Type B pancreatic cell (in vitro differentiated cells): ENCODE results near the gene IFT22. TPM values are rescaled to one million over a fixed set of nuclear protein-coding genes. Genes with fewer than 3 reads are reported as not detected.
A peak's percentile ranks its signal among the peaks of the same experiment; 100 is the strongest.

Experiments used
- DNase-seq: peaks from one replicate; pipeline ENCODE4 v3.0.0; 2021; ENCODE audit warnings: mixed read lengths; ENCODE audit not compliant: unreplicated experiment; ENCODE audit errors: extremely low spot score
- H3K27ac Mint-ChIP-seq: 2 replicates; pipeline ENCODE4 v1.8.0; 2021; ENCODE audit warnings: mild to moderate bottlenecking, mixed read lengths
- H3K27me3 Mint-ChIP-seq: 2 replicates; pipeline ENCODE4 v1.8.0; 2021; ENCODE audit warnings: mixed read lengths
- H3K36me3 Mint-ChIP-seq: 2 replicates; pipeline ENCODE4 v1.8.0; 2021; ENCODE audit warnings: mixed read lengths
- H3K4me1 Mint-ChIP-seq: one replicate; pipeline ENCODE4 v1.8.0; 2021; ENCODE audit warnings: mixed read lengths; ENCODE audit not compliant: unreplicated experiment
- H3K4me3 Mint-ChIP-seq: 2 replicates; pipeline ENCODE4 v1.8.0; 2021; ENCODE audit warnings: mild to moderate bottlenecking, mixed read lengths
- H3K9me3 Mint-ChIP-seq: 2 replicates; pipeline ENCODE4 v1.8.0; 2021; ENCODE audit warnings: mixed read lengths
- total RNA-seq: library from RNA; stranded (reverse); gene quantifications from 2 replicates; pipeline ENCODE4 v1.2.1, GENCODE V29; 2021; ENCODE audit warnings: low replicate concordance
- TF ChIP-seq, protein P1 (sequence below): fragments of 200-600 bp; sonication (generic); conservative IDR thresholded peaks from 2 replicates; pipeline ENCODE4 v1.5.0; 2021; ENCODE audit warnings: antibody characterized with exemption, mild to moderate bottlenecking

The IFT22 gene
- total RNA-seq, 1 donor from 2014 or later, result 48.1 TPM

DNA sequence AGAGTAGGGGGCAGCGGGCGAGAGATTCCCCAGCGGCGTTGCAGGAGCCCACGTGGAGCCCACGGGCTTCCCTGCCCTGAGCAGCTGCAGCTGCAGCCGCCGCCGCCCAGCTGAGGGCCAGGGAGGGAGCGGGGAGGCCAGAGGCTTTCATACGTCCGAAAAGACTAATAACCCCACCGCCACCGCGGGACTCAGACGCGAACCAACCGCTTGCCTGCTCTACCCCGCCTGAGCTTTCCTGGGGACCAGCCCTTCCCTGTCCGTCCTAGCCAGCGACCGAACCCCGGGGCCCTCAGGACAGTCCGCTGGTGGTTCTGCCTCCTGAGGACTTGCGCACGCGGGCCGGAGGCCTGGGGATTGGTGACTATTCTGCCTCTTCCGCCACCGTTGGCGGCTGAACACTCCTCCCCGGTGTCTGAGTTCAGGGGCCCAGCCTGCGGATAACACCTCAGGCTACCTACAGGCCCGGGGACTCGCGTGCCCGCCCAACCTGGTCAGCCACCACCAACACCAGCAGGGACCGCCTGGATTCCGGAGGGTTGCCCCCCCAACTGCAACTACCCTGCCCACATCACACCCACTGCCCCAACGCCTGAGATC lies 18.4 kb downstream of the IFT22 start:
- Mint-ChIP-seq H3K27ac (no peak overlapping the region), H3K36me3 (peaks cover 9% of the 10 kb centered on the region), H3K9me3 (peaks cover 18% of the 10 kb centered on the region), H3K4me1 (peaks cover 4% of the 10 kb centered on the region), H3K4me3 (peak overlapping the region; percentile 18), H3K27me3 (peaks cover 62% of the 10 kb centered on the region)
- TF ChIP-seq, protein P1, sequence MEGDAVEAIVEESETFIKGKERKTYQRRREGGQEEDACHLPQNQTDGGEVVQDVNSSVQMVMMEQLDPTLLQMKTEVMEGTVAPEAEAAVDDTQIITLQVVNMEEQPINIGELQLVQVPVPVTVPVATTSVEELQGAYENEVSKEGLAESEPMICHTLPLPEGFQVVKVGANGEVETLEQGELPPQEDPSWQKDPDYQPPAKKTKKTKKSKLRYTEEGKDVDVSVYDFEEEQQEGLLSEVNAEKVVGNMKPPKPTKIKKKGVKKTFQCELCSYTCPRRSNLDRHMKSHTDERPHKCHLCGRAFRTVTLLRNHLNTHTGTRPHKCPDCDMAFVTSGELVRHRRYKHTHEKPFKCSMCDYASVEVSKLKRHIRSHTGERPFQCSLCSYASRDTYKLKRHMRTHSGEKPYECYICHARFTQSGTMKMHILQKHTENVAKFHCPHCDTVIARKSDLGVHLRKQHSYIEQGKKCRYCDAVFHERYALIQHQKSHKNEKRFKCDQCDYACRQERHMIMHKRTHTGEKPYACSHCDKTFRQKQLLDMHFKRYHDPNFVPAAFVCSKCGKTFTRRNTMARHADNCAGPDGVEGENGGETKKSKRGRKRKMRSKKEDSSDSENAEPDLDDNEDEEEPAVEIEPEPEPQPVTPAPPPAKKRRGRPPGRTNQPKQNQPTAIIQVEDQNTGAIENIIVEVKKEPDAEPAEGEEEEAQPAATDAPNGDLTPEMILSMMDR, result no peak
- DNase-seq, result no peak

DNA sequence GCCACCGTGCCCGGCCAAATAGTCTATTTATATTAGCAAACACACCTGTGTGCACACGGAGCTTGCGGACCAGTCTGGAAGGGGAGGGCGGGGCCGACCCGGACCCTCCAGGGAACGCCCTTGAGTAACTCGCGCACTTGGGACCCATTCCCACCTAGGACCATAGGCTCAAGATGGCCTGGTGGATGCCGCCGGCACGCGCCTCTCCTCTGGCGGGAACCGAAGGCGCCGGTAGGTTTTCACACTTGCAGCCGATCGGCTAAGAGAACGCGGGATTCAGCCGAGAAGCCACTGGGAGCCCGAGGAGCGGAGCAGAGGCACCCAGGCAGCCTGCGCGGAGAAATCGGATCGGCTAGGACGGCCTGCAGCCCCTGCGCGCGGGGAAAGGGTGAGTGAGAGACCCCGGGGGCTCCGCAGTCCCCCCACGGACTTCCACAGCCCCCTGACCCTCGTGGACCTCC lies 18.9 kb downstream of the IFT22 start:
- TF ChIP-seq, protein P1, result no peak
- H3K4me1 Mint-ChIP-seq, result no peaks in the 10 kb centered on the region
- peaks cover 62% of the 10 kb centered on the region for H3K27me3 Mint-ChIP-seq
- no peak overlapping the region for H3K27ac Mint-ChIP-seq
- peaks cover 18% of the 10 kb centered on the region for H3K9me3 Mint-ChIP-seq
- DNase-seq, result no peak
- H3K4me3 Mint-ChIP-seq, result peak overlapping the region; percentile 47
- H3K36me3 Mint-ChIP-seq, result peaks cover 9% of the 10 kb centered on the region

DNA sequence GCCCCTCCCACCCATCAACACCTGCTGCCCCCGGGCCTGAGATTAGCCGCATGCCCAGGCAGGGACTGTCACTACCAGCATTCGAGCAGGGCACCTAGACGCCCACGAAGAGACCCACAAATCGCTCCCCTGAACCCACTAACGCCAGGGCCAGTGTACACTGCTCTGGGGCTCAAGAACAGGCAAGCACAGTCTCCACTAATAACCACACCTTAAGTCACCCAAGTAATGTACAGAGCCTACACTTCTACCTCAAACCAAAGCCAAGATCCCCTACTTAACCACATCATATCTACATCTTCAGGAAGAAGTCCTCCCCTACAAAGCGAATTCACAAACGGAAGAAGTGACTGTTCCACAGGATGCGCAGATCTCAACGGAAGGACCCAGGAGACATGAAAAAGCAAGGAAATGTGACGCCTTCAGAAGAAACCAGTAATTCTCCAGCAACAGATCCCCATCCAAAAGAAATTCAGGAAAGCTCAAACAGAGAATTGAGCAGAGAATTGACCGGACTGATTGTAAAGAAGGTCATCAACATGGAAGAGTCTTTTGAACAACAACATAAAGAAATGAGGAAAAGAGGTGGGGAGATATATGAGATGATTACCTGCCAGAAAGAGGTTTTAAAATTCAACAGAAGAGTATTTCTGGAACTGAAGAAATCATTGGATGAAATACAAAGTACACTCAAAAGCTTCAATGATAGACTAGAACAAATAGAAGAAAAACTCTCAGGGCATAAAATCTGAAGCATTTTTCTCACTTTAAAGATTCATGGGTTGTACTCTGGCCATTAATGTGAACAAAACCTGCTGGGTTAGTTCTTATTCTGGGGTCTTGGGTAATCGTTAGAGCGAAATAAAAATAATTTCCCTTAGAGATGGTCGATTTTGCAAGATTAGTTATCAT lies 20.9 kb downstream of the IFT22 start:
- no peak overlapping the region for H3K27ac Mint-ChIP-seq
- TF ChIP-seq, protein P1, result no peak
- peak overlapping the region; percentile 0 for H3K4me3 Mint-ChIP-seq
- peaks cover 18% of the 10 kb centered on the region for H3K9me3 Mint-ChIP-seq
- no peaks in the 10 kb centered on the region for H3K4me1 Mint-ChIP-seq
- peaks cover 65% of the 10 kb centered on the region for H3K27me3 Mint-ChIP-seq
- peaks cover 9% of the 10 kb centered on the region for H3K36me3 Mint-ChIP-seq
- DNase-seq, result no peak

DNA sequence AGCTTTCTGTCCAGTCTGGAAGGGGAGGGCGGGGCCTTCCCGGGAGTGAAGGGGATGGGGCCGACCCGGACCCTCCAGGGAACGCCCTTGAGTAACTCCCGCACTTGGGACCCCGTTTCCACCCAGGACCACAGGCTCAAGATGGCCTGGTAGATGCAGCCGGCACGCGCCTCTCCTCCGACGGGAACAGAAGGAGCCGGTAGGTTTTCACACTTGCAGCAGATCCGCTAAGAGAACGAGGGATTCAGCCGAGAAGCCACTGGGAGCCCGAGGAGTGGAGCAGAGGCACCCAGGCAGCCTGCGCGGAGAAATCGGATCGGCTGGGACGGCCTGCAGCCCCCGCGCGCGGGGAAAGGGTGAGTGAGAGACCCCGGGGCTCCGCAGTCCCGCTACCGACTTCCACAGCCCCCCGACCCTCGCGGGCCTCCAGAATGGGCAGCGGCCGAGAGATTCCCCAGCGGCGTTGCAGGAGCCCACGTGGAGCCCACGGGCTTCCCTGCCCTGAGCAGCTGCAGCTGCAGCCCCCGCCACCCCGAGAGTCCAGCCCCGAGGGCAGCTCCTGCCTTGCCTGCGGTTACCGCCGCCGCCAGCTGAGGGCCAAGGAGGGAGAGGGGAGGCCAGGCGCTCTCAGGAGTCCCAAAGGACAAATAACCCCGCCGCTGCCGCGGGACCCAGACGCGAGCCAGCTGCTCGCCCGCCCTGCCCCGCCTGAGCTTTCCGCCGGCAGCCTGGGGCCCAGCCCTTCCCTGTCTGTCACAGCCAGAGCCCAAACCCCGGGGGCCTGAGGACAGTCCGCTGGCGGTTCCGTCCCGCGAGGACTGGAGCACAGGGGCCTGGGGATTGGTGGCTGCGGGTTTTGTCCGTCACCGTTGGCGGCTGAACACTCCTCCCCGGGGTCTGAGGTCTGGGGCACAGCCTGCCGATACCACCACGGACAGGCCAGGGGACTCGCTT lies 21.8 kb downstream of the IFT22 start:
- H3K9me3 Mint-ChIP-seq, result peaks cover 18% of the 10 kb centered on the region
- DNase-seq, result peak; percentile 69
- H3K27ac Mint-ChIP-seq, result no peak overlapping the region
- H3K4me1 Mint-ChIP-seq, result no peaks in the 10 kb centered on the region
- TF ChIP-seq, protein P1, result no peak
- peaks cover 9% of the 10 kb centered on the region for H3K36me3 Mint-ChIP-seq
- H3K4me3 Mint-ChIP-seq, result peak overlapping the region; percentile 74
- H3K27me3 Mint-ChIP-seq, result peaks cover 73% of the 10 kb centered on the region

DNA sequence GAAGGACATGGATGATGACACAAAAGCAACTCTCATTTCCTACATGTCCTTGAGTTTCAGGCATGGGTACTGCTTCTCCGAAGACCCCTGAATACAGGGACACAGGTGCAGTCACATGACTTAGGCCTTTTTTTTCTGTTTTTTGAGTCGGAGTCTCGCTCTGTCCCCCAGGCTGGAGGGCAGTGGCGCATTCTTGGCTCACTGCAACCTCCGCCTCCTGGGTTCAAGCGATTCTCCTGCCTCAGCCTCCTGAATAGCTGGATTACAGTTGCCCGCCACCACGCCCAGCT lies 26.8 kb downstream of the IFT22 start:
- DNase-seq, result no peak
- H3K4me1 Mint-ChIP-seq, result peaks cover 4% of the 10 kb centered on the region
- H3K27ac Mint-ChIP-seq, result no peak overlapping the region
- H3K27me3 Mint-ChIP-seq, result peaks cover 80% of the 10 kb centered on the region
- no peak overlapping the region for H3K4me3 Mint-ChIP-seq
- H3K9me3 Mint-ChIP-seq, result no peaks in the 10 kb centered on the region
- TF ChIP-seq, protein P1, result no peak
- no peaks in the 10 kb centered on the region for H3K36me3 Mint-ChIP-seq
